HG03159 (cell line): ENCODE measurements around the gene REEP3.
"Not testable (repeated sequence)": the region's sequence is repeated elsewhere in the genome, so short reads cannot be mapped to it uniquely, and the experiment has no call there.

Experiments used
- ATAC-seq: cut with Tn5 transposase; IDR thresholded peaks from one replicate; pipeline ENCODE4 v1.9.1; 2021; ENCODE audit warnings: mild to moderate bottlenecking, moderate library complexity; ENCODE audit not compliant: unreplicated experiment

REEP3 gene

GRCh38 chr10:63547628-63548360 is 26.6 kb downstream of the REEP3 start:
- ATAC-seq, result no peak

DNA sequence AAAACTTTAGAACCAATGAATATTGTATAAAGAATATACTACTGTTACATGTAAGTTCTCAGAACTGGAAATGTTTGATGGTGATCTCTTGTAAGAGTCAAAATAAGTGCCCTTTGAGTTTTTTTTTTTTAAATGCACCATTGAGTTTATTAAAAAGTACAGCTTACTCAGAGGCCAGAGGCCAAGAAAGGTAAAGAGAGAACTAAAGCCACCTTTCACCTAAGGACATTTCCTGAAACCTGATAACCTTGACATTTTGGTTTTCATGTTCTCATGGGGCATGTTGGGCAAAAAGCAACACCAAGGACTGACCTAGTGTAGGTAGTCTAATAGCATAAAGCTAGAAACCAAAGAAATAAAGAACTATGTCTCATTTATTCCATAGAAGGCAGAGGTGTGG is 27.7 kb downstream of the REEP3 start:
- ATAC-seq, result no peak

DNA sequence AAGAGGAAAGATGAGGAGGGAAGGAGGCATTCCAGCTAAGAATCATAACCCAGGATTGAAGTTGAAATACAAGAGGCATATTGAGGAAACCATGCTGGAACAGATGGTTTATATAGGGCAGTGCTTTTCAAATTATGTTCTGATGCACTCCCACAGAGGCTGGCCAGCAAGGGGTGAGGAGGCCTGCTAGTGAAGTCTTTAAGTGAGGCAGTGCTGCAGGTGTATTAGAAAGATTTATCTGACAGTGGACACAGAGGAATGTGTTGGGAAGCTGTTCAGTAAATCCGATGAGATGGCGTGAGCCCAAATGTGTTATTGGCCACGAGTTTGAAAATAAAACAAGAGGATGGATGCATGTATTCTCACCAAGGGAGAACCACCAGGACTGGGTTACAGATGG is 28.6 kb downstream of the REEP3 start:
- no peak for ATAC-seq

- no peak for ATAC-seq
These were observed 31.8 kb downstream of the REEP3 start for GRCh38 chr10:63553031-63553430.

- ATAC-seq, result no peak
These were observed 32.3 kb downstream of the REEP3 start for GRCh38 chr10:63553473-63553872.

- ATAC-seq, result peak; percentile 93
These were observed 33.5 kb downstream of the REEP3 start for GRCh38 chr10:63554657-63555056.

GRCh38 chr10:63555330-63555729 is 34.1 kb downstream of the REEP3 start:
- no peak for ATAC-seq

DNA sequence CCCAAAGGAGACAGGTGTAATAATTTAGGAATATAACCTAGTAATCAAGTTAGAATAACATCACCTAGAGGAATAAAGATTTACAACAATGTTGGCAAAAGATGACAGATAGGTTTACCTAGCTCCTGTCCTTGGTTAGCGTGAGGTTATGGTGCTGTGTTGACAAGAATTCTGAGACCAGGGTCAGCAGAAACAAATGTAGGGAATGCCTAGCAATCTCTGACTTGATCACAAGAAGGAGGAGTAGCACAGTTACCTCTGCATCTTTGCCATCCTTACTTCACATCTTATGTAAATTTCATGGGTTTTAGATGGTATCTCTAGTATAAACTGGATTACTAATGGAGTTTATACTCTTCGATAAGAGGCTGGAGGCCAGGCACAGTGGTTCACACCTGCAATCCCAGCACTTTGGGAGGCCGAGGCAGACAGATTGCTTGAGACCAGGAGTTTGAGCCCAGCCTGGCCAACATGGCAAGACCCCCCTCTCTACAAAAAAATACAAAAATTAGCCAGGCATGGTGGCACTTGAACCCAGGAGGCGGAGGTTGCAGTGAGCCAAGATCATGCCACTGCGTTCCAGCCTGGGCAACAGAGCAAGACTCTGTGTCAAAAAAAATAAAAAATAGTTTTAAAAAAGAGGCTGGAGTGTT is 37.1 kb downstream of the REEP3 start:
- ATAC-seq, result no peak

- no peak for ATAC-seq
These were observed 40.1 kb downstream of the REEP3 start for GRCh38 chr10:63561341-63561740.

- no peak for ATAC-seq
These were observed 41.2 kb downstream of the REEP3 start for GRCh38 chr10:63562391-63562790.

GRCh38 chr10:63562857-63563256 is 41.7 kb downstream of the REEP3 start:
- no peak for ATAC-seq

GRCh38 chr10:63563623-63564022 is 42.4 kb downstream of the REEP3 start:
- ATAC-seq, result no peak

- ATAC-seq, result not testable (repeated sequence)
These were observed 43.5 kb downstream of the REEP3 start for GRCh38 chr10:63564731-63565130.

DNA sequence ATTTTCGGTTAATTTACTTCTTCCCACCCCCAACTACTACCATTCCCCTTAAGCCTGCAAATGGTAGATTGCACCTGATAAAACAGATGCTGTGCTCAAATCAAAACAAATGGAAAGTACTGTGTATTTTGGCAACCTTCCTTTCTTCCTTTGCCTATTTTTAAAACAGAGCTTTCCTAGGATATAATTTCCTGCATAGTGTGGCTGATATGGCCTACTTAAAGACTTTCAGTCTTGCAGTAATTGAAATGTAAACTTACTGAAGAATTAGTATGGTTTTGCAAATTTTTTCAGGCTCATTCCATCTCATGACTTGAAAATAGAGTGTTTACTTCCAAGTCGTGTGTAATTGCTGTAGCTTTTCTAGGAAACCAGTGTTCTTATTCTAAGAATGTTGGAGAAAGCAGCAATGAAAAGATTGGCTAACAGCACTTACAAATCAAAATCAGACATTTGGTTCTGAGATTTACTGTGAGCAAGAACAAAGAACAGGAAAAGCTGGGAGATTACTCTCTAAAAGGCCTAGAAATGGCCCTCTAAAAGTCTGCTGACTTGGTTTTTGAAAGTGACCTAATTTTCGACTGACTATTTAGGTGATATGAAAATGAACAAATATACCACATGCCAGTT is 52.0 kb downstream of the REEP3 start:
- ATAC-seq, result no peak

DNA sequence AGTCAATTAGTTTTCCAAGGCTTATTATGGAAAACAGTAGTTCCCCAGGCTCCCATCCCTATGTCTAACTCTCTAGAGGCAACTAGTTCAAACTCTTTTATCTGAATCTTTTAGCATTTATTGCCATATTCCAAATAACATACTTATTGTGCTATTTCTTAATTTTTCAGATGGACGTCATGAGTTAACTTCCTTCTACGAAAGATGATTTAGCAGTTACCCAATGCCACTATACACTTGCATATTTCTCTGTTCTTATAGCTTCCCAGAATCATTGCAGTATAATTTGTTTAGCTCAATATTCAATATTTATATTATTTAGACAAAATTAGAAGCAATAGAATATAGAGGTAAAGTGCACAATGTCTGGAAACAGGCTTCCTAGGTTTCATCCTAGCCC is 52.8 kb downstream of the REEP3 start:
- no peak for ATAC-seq

DNA sequence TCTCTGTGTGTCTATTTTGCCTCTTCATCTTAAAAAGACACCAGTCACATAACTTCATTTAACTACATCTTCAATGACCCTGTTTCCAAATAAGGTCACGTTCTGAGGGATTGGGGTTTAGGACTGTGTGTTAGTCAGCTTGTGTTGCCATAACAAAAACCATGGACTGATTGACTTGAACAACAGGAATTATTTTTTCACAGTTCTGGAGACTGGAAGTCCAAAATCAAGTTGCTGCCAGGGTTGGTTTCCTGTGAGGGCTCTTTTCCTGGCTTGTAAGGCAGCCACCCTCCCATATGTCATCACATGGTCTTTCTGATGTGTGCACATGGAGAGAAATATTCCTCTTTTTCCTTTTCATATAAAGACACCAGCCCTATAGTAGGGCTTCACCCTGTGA is 55.3 kb downstream of the REEP3 start:
- no peak for ATAC-seq

DNA sequence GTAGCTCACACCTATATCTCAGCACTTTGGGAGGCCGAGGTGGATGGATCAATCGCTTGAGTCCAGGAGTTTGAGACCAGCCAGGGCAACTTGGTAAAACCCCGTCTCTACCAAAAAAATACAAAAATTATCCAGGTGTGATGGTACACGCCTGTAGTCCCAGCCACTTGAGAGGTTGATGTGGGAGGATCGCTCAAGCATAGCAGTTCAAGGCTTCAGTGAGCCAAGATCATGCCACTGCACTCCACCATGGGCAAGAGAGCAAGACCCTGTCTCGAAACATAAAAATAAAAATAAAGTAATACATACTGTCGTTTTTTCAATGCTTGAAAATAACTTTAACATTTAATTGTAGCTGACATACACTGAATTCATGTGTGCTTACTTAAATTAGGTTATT is 57.3 kb downstream of the REEP3 start:
- no peak for ATAC-seq

- no peak for ATAC-seq
These were observed 58.3 kb downstream of the REEP3 start for GRCh38 chr10:63579371-63580014.

- ATAC-seq, result no peak
These were observed 61.5 kb downstream of the REEP3 start for GRCh38 chr10:63582690-63583089.

DNA sequence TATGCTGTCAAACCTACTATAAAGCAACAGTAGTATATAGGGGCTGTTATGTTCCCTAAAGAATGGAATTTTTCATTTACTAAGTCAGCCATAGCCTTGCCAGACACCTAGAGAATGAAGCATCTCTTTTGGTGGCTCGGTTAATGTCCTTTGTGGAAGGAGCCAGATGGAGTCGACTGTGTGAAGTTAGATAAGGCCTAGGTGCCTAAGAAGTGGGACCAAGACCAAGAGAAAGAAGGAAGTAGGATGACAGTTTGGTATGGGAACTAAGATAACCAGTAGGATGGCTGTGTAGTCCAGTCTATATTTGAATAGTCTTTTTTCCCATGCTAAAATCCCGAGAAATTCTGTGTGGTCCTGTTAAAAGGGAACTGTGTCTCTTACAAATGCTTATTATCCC is 62.2 kb downstream of the REEP3 start:
- no peak for ATAC-seq

GRCh38 chr10:63583909-63584724 is 62.9 kb downstream of the REEP3 start:
- no peak for ATAC-seq
